ENCODE results near the gene YBX1.

GRCh38 chr1:42730988-42731387, 48.8 kb downstream of the YBX1 start:
- TF ChIP-seq CTCF (IDR thresholded peaks at IDR 0.05) (no peak), POLR2A (IDR thresholded peaks at IDR 0.05) (no peak), POLR2AphosphoS5 (IDR thresholded peaks at IDR 0.05) (no peak)
